Measurements from ENCODE around the gene RANBP10.

RANBP10 gene

GRCh38 chr16:67673712-67674580 lies 132.4 kb downstream of the RANBP10 start:
- no peak for DNase-seq
